GM18498 (cell line): Measurements from ENCODE around the gene OR8G5.

Experiments used
- ATAC-seq: cut with Tn5 transposase; IDR thresholded peaks from one replicate; pipeline ENCODE4 v1.9.1; 2021; ENCODE audit warnings: mild to moderate bottlenecking, moderate library complexity; ENCODE audit not compliant: unreplicated experiment

Gene OR8G5

DNA sequence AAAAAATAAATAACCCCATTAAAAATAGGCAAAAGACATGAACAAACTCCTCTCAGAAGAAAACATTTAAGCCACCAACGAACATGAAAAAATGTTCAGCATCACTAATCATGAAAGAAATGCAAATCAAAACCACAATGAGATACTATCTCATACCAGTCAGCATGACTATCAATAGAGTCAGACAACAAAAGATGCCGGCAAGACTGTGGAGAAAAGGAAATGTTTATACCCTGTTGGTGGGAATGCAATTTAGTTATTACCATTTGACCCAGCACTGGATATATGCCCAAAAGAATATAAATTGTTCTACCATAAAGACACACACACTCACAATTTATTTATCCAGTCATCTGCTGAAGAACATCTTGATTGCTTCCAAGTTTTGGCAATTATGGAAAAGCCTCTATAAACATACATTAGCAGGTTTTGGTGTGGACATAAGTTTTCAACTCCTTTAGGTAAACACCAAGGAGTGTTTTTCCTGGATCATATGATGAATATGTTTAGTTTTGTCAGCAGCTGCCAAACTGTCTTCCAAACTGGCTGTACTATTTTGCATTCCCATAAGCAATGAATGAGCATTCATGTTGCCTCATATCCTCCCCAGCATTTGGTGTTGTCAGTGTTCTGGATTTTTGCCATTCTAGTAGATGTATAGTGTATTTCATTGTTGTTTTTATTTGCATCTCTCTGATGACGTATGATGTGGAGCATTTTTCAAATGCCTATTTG lies 29.6 kb downstream of the OR8G5 start:
- ATAC-seq: no peak

- ATAC-seq: no peak
Measured at GRCh38 chr11:124294687-124295086, 38.5 kb downstream of the OR8G5 start.

DNA sequence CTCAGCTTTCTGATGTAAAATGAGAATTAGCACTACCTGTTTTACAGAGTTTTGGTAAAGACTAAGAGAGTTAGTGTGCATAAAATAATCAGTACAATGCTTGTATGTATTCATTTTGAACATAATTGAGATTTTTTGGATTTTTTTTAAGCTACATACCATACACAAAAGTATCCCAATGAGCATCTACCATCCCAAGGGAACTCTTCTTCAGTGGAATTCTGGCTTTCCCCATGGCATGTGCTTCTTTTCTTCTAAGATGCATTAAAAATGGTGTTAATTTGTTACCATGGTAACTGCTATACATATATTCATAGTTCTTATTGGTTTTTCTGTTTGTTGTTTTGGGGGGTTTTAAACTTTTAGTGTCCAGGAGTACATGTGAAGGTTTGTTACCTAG lies 39.8 kb downstream of the OR8G5 start:
- no peak for ATAC-seq

DNA sequence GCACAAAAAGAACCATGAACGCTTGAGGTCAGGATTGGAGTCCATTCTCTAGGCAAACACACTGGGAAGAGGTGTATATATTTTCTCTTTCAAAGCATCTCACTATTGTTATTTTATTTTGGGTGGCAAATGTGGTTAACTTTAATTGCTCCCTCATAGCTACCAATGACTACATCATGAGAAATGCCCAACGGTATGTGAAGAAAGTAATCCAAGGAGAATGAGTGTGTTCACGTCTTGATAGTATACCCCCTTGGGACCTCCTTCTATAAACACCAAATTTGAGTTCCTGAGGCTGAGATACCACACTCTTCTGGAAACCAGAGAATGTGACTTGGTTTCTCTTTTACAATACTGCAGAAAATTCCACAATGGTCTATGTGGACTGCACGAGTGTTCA lies 41.7 kb downstream of the OR8G5 start:
- no peak for ATAC-seq

- no peak for ATAC-seq
Measured at GRCh38 chr11:124301548-124301947, 45.4 kb downstream of the OR8G5 start.

GRCh38 chr11:124302347-124303125 lies 46.4 kb downstream of the OR8G5 start:
- no peak for ATAC-seq

GRCh38 chr11:124307093-124307492 lies 50.9 kb downstream of the OR8G5 start:
- ATAC-seq: no peak

GRCh38 chr11:124310721-124311120 lies 54.5 kb downstream of the OR8G5 start:
- no peak for ATAC-seq

DNA sequence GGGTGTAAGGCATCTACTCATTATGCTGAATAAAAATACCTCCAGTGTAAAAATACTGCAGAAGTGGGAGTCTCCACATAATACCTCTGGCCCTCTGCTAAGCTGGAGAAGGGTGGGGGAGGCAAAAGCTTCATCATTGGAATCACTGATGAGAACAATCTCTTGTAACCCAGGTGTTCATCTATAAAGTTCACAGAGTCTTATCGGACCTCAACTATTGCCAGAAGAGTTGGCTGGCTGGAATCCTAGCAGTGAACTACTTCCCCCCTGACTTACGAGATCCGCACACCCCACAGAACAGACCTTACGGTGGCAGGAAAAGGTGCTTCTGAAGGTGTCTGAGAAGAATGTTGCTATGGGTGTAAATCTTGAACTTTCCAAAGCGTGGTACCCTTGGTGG lies 55.1 kb downstream of the OR8G5 start:
- ATAC-seq: no peak

- no peak for ATAC-seq
Measured at GRCh38 chr11:124311670-124312069, 55.5 kb downstream of the OR8G5 start.

DNA sequence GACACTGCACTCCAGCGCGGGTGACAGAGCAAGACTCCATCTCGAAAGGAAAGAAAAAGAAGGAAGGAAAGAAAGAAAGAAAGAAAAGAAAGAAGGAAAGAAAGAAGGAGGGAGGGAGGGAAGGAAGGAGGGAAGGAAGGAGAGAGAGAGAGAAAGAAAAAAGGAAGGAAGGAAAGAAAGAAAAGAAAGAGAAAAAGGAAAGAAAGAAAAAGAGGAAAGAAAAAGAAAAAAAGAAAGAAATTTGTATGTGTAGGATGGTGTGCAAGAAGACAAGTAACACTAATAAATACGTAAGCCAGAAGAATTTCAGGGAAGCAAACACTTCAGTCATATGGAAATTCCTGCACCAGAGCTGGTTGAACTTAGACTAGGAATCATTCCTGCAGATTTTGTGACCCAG lies 57.0 kb downstream of the OR8G5 start:
- ATAC-seq: no peak

GRCh38 chr11:124313849-124314248 lies 57.7 kb downstream of the OR8G5 start, which contains the start of gene OR8D1:
TSS of gene OR8D1 (minus strand) at chr11:124313949. CDS start at chr11:124310766, 3,183 bp downstream.
- ATAC-seq: no peak

DNA sequence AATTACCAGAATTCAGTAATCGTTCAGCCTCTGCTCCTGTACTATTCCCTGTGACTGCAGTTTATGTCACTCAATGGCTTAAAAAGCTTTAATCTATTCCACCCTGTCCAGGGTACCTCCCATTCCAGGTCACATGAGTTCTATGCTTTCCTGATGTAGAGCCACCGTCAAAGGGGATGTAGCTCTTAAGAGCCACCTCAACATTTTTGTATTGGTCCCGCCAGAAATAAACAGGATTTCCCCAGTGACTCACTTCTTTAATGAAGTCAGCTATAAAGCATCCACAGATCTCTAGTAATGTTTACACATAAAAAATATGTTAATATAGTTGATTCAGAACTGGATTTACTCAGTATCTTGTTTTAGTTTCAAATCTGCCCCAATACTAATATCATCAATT lies 58.9 kb downstream of the OR8G5 start:
- no peak for ATAC-seq
